SH-SY5Y (cell line): ENCODE results near the gene FJX1.

Experiments
- GATA2 ChIP-seq: IDR thresholded peaks from 2 replicates; pipeline ENCODE4 v1.6.1; 2011; ENCODE audit warnings: mild to moderate bottlenecking, low read depth, low read length
- GATA3 ChIP-seq: IDR thresholded peaks from 2 replicates; pipeline ENCODE4 v1.6.1; 2011; ENCODE audit warnings: low read depth, mild to moderate bottlenecking, low read length, moderate library complexity

DNA sequence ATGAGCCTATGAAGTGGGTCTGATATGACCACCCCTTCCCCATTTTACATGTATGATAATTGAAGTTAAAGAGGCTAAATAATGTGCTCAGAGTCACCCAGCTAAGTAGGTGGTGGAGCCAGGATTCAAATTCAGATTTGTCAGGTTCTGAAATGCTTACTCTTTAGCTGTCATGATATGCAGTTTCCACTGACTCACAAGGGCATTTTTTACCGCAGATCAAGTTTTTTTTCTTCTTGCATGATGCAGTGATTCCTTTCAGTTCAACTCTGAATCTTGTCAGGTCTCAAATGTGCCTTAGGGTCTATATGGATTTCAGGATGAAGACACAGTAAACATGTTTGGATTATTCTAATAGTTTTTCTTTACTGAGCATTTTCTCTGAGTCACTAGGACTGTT, 31.7 kb downstream of the FJX1 start:
- TF ChIP-seq GATA2 (no peak), GATA3 (no peak)
